OCI-LY7 (cell line): Measurements from ENCODE around the gene MAPK4.

ENCODE experiments used
- CTCF ChIP-seq: fragments of 200-600 bp; sonication (generic); conservative IDR thresholded peaks from 2 replicates; pipeline ENCODE4 v1.5.1; 2014; ENCODE audit warnings: mild to moderate bottlenecking, antibody characterized with exemption, low read length, moderate library complexity, mixed read lengths
- EZH2phosphoT487 ChIP-seq: fragments of 200-600 bp; sonication (generic); IDR thresholded peaks from 2 replicates; pipeline ENCODE4 v1.6.1; 2018; ENCODE audit warnings: low read depth, borderline replicate concordance, mild to moderate bottlenecking, mixed run types, antibody characterized with exemption, low read length, moderate library complexity, mixed read lengths

- TF ChIP-seq EZH2phosphoT487 = no peak
- no peak for TF ChIP-seq CTCF
Measured at GRCh38 chr18:50621366-50621765, 61.5 kb downstream of the MAPK4 start.
